SU-DHL-6 (cell line): ENCODE measurements around the gene DOHH.

Source experiments
- H2AFZ ChIP-seq: fragments of 200-600 bp; sonication (generic); 2 replicates; pipeline ENCODE4 v1.6.1; 2014; ENCODE audit warnings: low read depth, mild to moderate bottlenecking, moderate library complexity, mixed read lengths, antibody characterized with exemption, low read length; ENCODE audit not compliant: severe bottlenecking
- H3F3A ChIP-seq: fragments of 200-600 bp; shearing (Covaris generic); 2 replicates; pipeline ENCODE4 v1.6.0; 2016; ENCODE audit warnings: antibody characterized with exemption, mild to moderate bottlenecking; ENCODE audit not compliant: insufficient read depth
- H3K27ac ChIP-seq: fragments of 200-600 bp; sonication (generic); 2 replicates; pipeline ENCODE4 v1.5.1; 2016; ENCODE audit warnings: low read depth, mild to moderate bottlenecking, low read length, moderate library complexity, mixed read lengths
- H3K27me3 ChIP-seq: fragments of 200-600 bp; sonication (generic), shearing (Covaris generic); 2 replicates; pipeline ENCODE4 v1.6.0; 2014; ENCODE audit warnings: mild to moderate bottlenecking, low read length
- H3K36me3 ChIP-seq: fragments of 200-600 bp; sonication (generic); 2 replicates; pipeline ENCODE4 v1.6.1; 2014; ENCODE audit warnings: mild to moderate bottlenecking, low read length, mixed read lengths
- H3K4me2 ChIP-seq: fragments of 300-600, 200-600 bp; shearing (Covaris generic), sonication (generic); 2 replicates; pipeline ENCODE4 v1.6.0; 2014; ENCODE audit warnings: low read length, low read depth, mild to moderate bottlenecking; ENCODE audit not compliant: poor library complexity, severe bottlenecking
- H3K4me3 ChIP-seq: fragments of 200-600 bp; sonication (generic); 2 replicates; pipeline ENCODE4 v1.5.1; 2014; ENCODE audit warnings: antibody characterized with exemption, low read length, mild to moderate bottlenecking, mixed read lengths; ENCODE audit not compliant: insufficient read depth, poor library complexity, severe bottlenecking
- H3K79me2 ChIP-seq: fragments of 200-600 bp; sonication (generic); 2 replicates; pipeline ENCODE4 v1.6.1; 2014; ENCODE audit warnings: mild to moderate bottlenecking, low read length, moderate library complexity; ENCODE audit not compliant: insufficient read depth
- H3K9ac ChIP-seq: fragments of 200-600 bp; sonication (generic); 2 replicates; pipeline ENCODE4 v1.7.0; 2014; ENCODE audit warnings: mild to moderate bottlenecking, low read length
- H3K9me2 ChIP-seq: fragments of 200-600 bp; sonication (generic); replicated peaks from 2 replicates; pipeline ENCODE4 v1.6.1; 2014; ENCODE audit warnings: low read length; ENCODE audit not compliant: insufficient read depth
- H3K9me3 ChIP-seq: fragments of 200-600 bp; sonication (generic); 2 replicates; pipeline ENCODE4 v1.6.1; 2014; ENCODE audit warnings: low read length, mixed read lengths; ENCODE audit not compliant: insufficient read depth
- H4K20me1 ChIP-seq: fragments of 200-600 bp; sonication (generic); 2 replicates; pipeline ENCODE4 v1.6.1; 2014; ENCODE audit warnings: low read depth, mild to moderate bottlenecking, antibody characterized with exemption, low read length, moderate library complexity, mixed read lengths
- CTCF ChIP-seq: fragments of 200-600 bp; sonication (generic); IDR thresholded peaks from one replicate; pipeline ENCODE4 v1.5.1; 2017; ENCODE audit warnings: antibody characterized with exemption, mild to moderate bottlenecking, low read length, moderate library complexity; ENCODE audit not compliant: insufficient read depth, poor library complexity, severe bottlenecking
- EZH2phosphoT487 ChIP-seq: fragments of 200-600 bp; sonication (generic), shearing (Covaris generic); conservative IDR thresholded peaks from 2 replicates; pipeline ENCODE4 v1.6.1; 2018; ENCODE audit warnings: mild to moderate bottlenecking, antibody characterized with exemption, low read length, moderate library complexity, mixed read lengths

The DOHH gene

DNA sequence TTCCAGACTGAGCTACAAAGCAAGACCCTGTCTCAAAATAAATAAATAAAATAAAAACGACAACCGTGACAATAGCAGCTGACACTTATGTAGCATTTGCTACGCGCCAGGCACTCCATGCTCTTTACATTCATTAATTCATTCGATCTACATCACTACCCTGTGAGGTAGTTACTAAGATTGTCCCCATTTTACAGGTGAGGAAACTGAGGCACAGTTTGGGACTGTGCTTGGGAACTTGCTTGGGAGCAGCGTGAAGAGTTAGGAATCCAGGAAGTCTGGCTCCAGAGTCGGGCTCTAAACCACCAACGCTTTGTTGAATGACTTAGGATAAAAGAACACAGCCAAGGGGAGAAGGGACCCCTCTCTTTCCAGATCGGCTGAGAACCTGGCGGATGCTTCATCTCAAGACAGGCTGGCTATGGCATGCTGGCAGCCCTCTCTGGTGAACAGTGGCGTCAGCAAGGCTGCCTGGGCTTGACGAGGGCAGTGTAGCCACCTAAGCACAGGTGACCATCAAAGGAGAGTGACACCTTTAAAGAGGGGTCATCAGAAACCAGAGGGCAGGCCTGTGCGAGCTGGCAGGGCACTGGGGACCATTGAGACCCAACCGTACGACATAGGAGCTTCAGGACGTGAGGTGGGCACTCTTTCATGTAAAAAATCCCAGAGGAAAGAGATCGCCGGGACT is 591 bp downstream of the DOHH start:
- Histone ChIP-seq H3K27me3 (no peaks in the 10 kb centered on the region), H3K79me2 (peaks cover 31% of the 10 kb centered on the region), H3K4me2 (peak overlapping the region; percentile 98), H4K20me1 (no peaks in the 10 kb centered on the region), H3K4me3 (peak overlapping the region; percentile 95), H3F3A (no peaks in the 10 kb centered on the region; the same call in 1 of the 2 replicates), H3K36me3 (no peaks in the 10 kb centered on the region), H2AFZ (peak overlapping the region; percentile 89), H3K9ac (peak overlapping the region; percentile 82), H3K9me3 (no peaks in the 10 kb centered on the region), H3K27ac (peak overlapping the region; percentile 76), H3K9me2 (no peaks in the 10 kb centered on the region)
- no peak for TF ChIP-seq EZH2phosphoT487
- TF ChIP-seq CTCF: no peak

- no peaks in the 10 kb centered on the region for H3K9me3 ChIP-seq
- no peaks in the 10 kb centered on the region for H3K36me3 ChIP-seq
- H3K9me2 ChIP-seq: no peaks in the 10 kb centered on the region
- H3K27me3 ChIP-seq: no peaks in the 10 kb centered on the region
- H2AFZ ChIP-seq: no peak overlapping the region
- no peak overlapping the region for H3K9ac ChIP-seq
- H3K79me2 ChIP-seq: peaks cover 31% of the 10 kb centered on the region
- no peak overlapping the region for H3K4me2 ChIP-seq
- H3K4me3 ChIP-seq: no peak overlapping the region
- H3F3A ChIP-seq: no peaks in the 10 kb centered on the region
- TF ChIP-seq EZH2phosphoT487: no peak
- no peak for TF ChIP-seq CTCF
- H4K20me1 ChIP-seq: no peaks in the 10 kb centered on the region
- no peak overlapping the region for H3K27ac ChIP-seq
Measured at GRCh38 chr19:3497757-3498520, 2.5 kb downstream of the DOHH start.

DNA sequence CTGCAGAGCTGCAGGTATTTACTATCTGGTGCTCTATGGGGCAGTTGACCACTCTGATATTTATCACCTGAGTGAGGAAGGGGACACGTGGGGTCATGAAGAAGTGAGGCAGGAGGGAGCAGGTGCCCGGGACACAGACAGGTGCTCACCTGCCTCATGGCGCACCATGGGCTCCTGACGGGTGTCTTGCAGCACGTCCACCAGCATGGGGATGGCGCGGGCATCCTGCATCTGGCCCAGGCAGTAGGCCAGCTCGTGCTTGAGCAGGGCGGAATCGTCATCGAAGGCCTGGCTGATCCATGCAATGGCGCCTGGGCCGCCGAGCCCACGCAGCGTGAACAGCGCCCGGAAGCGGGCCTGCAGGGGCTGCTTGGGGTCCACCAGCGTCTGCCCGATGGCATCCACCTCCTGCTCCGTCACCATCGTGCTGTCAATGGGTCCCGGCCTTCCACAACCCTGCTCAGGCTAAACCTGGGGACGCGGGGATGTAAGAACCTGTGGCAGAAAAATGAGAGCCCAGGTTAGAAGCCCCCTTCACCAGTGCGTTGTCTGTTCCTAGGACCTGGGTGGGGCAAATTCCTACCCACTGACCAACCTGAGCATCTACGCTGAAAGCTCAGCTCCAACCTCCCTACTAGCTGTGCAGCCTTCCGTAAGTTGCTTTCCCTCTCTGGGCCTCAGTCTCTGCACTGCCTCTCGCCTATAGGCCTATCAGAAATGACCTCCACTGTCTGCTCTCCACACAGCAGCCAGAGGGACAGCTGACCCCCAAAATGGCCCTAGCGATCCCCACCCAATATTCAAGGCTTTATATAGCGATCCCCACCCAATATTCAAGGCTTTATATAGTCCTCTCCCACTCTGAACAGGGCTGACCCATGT is 3.8 kb downstream of the DOHH start:
- Histone ChIP-seq H3K27me3 (no peaks in the 10 kb centered on the region), H3F3A (no peaks in the 10 kb centered on the region), H3K9me3 (no peaks in the 10 kb centered on the region), H3K36me3 (no peaks in the 10 kb centered on the region), H3K4me3 (no peak overlapping the region), H3K79me2 (peaks cover 31% of the 10 kb centered on the region), H2AFZ (no peak overlapping the region), H3K9me2 (no peaks in the 10 kb centered on the region), H3K27ac (no peak overlapping the region), H3K4me2 (no peak overlapping the region), H4K20me1 (no peaks in the 10 kb centered on the region), H3K9ac (no peak overlapping the region)
- TF ChIP-seq CTCF: no peak
- no peak for TF ChIP-seq EZH2phosphoT487
